Gastrocnemius medialis (tissue), 4 donors: Measurements from ENCODE around the gene SH2D4B.

ENCODE experiments used
- CTCF ChIP-seq, 5 experiments: fragments of 450-650 bp in 3 of 5; fragments of 200-600 bp in 2 of 5; sonication (generic) in 2 of 5; IDR thresholded peaks in 4 of 5; conservative IDR thresholded peaks in 1 of 5; 1 replicate in 4 of 5; 2 replicates in 1 of 5; pipeline ENCODE4 v1.5.1; 2016 to 2019; ENCODE audit warnings: antibody characterized with exemption in 5 of 5, mild to moderate bottlenecking in 3 of 5, moderate library complexity in 3 of 5
- POLR2A ChIP-seq, 2 donors: fragments of 450-650 bp; IDR thresholded peaks; one replicate each; pipeline ENCODE4 v1.6.1; 2017; ENCODE audit warnings: antibody characterized with exemption in 2 of 2, mild to moderate bottlenecking in 2 of 2, moderate library complexity in 2 of 2

- TF ChIP-seq CTCF (IDR thresholded peaks at IDR 0.05 in 4 of 5, conservative IDR thresholded peaks at IDR 0.05 in 1 of 5) (no peak), POLR2A (IDR thresholded peaks at IDR 0.05) (no peak)
These were observed 9.5 kb upstream of the SH2D4B start for GRCh38 chr10:80528185-80528700.
